IMR-90 (cell line): Measurements from ENCODE around the gene MLLT3. TPM values are rescaled to one million over a fixed set of nuclear protein-coding genes. Genes with fewer than 3 reads are reported as not detected.

Experiments used
- ATAC-seq: fragments of 200-7000 bp; cut with Tn5 transposase; 2 replicates; pipeline ENCODE4 v1.9.1; 2020; ENCODE audit warnings: low read depth, mild to moderate bottlenecking, moderate library complexity
- BruUV-seq: library from RNA; stranded (reverse); fragments of 400-500 nt; replicated peaks from 2 replicates; lab custom pipeline; 2021; lab: Mats Ljungman, UMichigan
- CTCF ChIA-PET: fragments of 300-600 bp; formaldehyde crosslinking; extraction: SDS; loops from one replicate; lab custom pipeline; 2021; ENCODE audit warnings: antibody characterized with exemption; lab: Yijun Ruan, JAX
- POLR2A ChIA-PET: fragments of 300-600 bp; sonication (Branson Sonifier 250); formaldehyde crosslinking; loops from one replicate; lab custom pipeline; 2022; ENCODE audit warnings: antibody characterized with exemption; ENCODE audit not compliant: unreplicated experiment; lab: Charles Lee
- DNase-seq: peaks from one replicate; pipeline ENCODE4 v3.0.0; 2013
- H2AFZ ChIP-seq: replicated peaks from 2 replicates; pipeline ENCODE3; 2013; ENCODE audit warnings: low read length, mild to moderate bottlenecking; ENCODE audit not compliant: poor library complexity
- H2AK5ac ChIP-seq: 2 replicates; pipeline ENCODE4 v1.6.1; 2013; ENCODE audit warnings: low read depth, low read length, inconsistent platforms
- H2AK9ac ChIP-seq: replicated peaks from 2 replicates; pipeline ENCODE3; 2013; ENCODE audit warnings: mild to moderate bottlenecking, low read depth, low read length, moderate library complexity; ENCODE audit not compliant: poor library complexity
- H2BK120ac ChIP-seq: 2 replicates; pipeline ENCODE4 v1.6.1; 2013; ENCODE audit warnings: low read depth, low read length, inconsistent platforms
- H2BK15ac ChIP-seq: 3 replicates; pipeline ENCODE4 v1.6.1; 2013; ENCODE audit warnings: low read depth, low read length, inconsistent platforms
- H2BK20ac ChIP-seq: 2 replicates; pipeline ENCODE4 v1.6.1; 2013; ENCODE audit warnings: low read depth, mild to moderate bottlenecking, inconsistent platforms, low read length, moderate library complexity
- H2BK5ac ChIP-seq: 2 replicates; pipeline ENCODE4 v1.6.1; 2013; ENCODE audit warnings: mild to moderate bottlenecking, low read depth, low read length, inconsistent platforms; ENCODE audit not compliant: poor library complexity, severe bottlenecking
- H3K14ac ChIP-seq: replicated peaks from 2 replicates; pipeline ENCODE4 v1.6.1; 2013; ENCODE audit warnings: low read depth, low read length, inconsistent platforms
- H3K18ac ChIP-seq: 2 replicates; pipeline ENCODE4 v1.6.1; 2013; ENCODE audit warnings: low read depth, low read length, control low read depth
- H3K23ac ChIP-seq: 2 replicates; pipeline ENCODE4 v1.6.1; 2013; ENCODE audit warnings: low read depth, low read length, inconsistent platforms
- H3K27ac ChIP-seq: 2 replicates; pipeline ENCODE4 v1.5.1; 2013; ENCODE audit warnings: mild to moderate bottlenecking, control low read depth, low read length; ENCODE audit not compliant: insufficient read depth
- H3K27me3 ChIP-seq: 2 replicates; pipeline ENCODE4 v1.6.1; 2013; ENCODE audit warnings: low read length; ENCODE audit not compliant: control insufficient read depth, insufficient read depth
- H3K36me3 ChIP-seq: 2 replicates; pipeline ENCODE4 v1.6.1; 2013; ENCODE audit warnings: low read length, mixed read lengths; ENCODE audit not compliant: control insufficient read depth, insufficient read depth
- H3K4ac ChIP-seq: 2 replicates; pipeline ENCODE4 v1.6.1; 2013; ENCODE audit warnings: low read depth, low read length, inconsistent platforms
- H3K4me1 ChIP-seq: 2 replicates; pipeline ENCODE4 v1.6.1; 2013; ENCODE audit warnings: low read length, mixed read lengths; ENCODE audit not compliant: control insufficient read depth, insufficient read depth
- H3K4me2 ChIP-seq: 2 replicates; pipeline ENCODE4 v1.6.1; 2013; ENCODE audit warnings: low read depth, mild to moderate bottlenecking, control low read depth, low read length, moderate library complexity
- H3K4me3 ChIP-seq: 2 replicates; pipeline ENCODE4 v1.5.1; 2013; ENCODE audit warnings: low read depth, mild to moderate bottlenecking, control low read depth, low read length, moderate library complexity; ENCODE audit not compliant: insufficient read depth
- H3K56ac ChIP-seq: 2 replicates; pipeline ENCODE4 v1.6.1; 2013; ENCODE audit warnings: low read length, inconsistent platforms; ENCODE audit not compliant: insufficient read depth; ENCODE audit errors: extremely low read depth
- H3K79me1 ChIP-seq, 2 experiments: 2 replicates each; pipeline ENCODE4 v1.6.1; 2013; ENCODE audit warnings: low read length in 2 of 2, inconsistent platforms in 1 of 2, low read depth in 1 of 2
- H3K9ac ChIP-seq: 2 replicates; pipeline ENCODE4 v1.6.1; 2013; ENCODE audit warnings: low read depth, low read length, control low read depth
- H3K9me1 ChIP-seq: 2 replicates; pipeline ENCODE4 v1.6.1; 2013; ENCODE audit warnings: low read length, inconsistent platforms; ENCODE audit not compliant: insufficient read depth
- H3K9me3 ChIP-seq: 2 replicates; pipeline ENCODE4 v1.6.1; 2013; ENCODE audit warnings: low read length; ENCODE audit not compliant: control insufficient read depth, insufficient read depth
- H4K20me1 ChIP-seq: 2 replicates; pipeline ENCODE4 v1.6.1; 2013; ENCODE audit warnings: low read length, inconsistent platforms; ENCODE audit not compliant: insufficient read depth
- H4K5ac ChIP-seq: 2 replicates; pipeline ENCODE4 v1.6.1; 2013; ENCODE audit warnings: mild to moderate bottlenecking, low read depth, low read length, control low read depth
- H4K8ac ChIP-seq, 2 experiments: 2 replicates each; pipeline ENCODE4 v1.6.1; 2013; ENCODE audit warnings: low read depth in 2 of 2, low read length in 2 of 2, control low read depth in 1 of 2, inconsistent platforms in 1 of 2
- H4K91ac ChIP-seq: 2 replicates; pipeline ENCODE4 v1.6.1; 2013; ENCODE audit warnings: low read depth, low read length, inconsistent platforms; ENCODE audit not compliant: insufficient read depth
- BHLHE40 ChIP-seq: fragments of 150-350 bp; IDR thresholded peaks from 2 replicates; pipeline ENCODE4 v1.6.1; 2016; ENCODE audit warnings: mild to moderate bottlenecking, low read depth, low read length
- CHD1 ChIP-seq: IDR thresholded peaks from 2 replicates; pipeline ENCODE4 v1.6.1; 2012; ENCODE audit warnings: low read depth, low read length, improper control_type of control experiment
- ELK1 ChIP-seq: fragments of 150-350 bp; IDR thresholded peaks from 2 replicates; pipeline ENCODE4 v1.6.1; 2016; ENCODE audit warnings: low read depth, mild to moderate bottlenecking, low read length, moderate library complexity, borderline replicate concordance
- MAFK ChIP-seq: IDR thresholded peaks from 2 replicates; pipeline ENCODE4 v1.6.1; 2012; ENCODE audit warnings: low read depth, low read length, improper control_type of control experiment
- MAZ ChIP-seq: IDR thresholded peaks from 2 replicates; pipeline ENCODE4 v1.6.1; 2012; ENCODE audit warnings: low read depth, mild to moderate bottlenecking, low read length, improper control_type of control experiment, moderate library complexity, borderline replicate concordance
- NFE2L2 ChIP-seq: fragments of 150-350 bp; IDR thresholded peaks from 2 replicates; pipeline ENCODE4 v1.6.1; 2016; ENCODE audit warnings: low read depth, mild to moderate bottlenecking, low read length
- RAD21 ChIP-seq: IDR thresholded peaks from 2 replicates; pipeline ENCODE4 v1.6.1; 2012; ENCODE audit warnings: low read length, improper control_type of control experiment
- RFX5 ChIP-seq: IDR thresholded peaks from 2 replicates; pipeline ENCODE4 v1.8.0; 2012; ENCODE audit warnings: low read depth, mild to moderate bottlenecking, low read length, moderate library complexity
- WGBS, 2 experiments: methylation state at CpG; one replicate each; pipeline versions ENCODE4 v1.1.5 to v1.1.7; 2013; ENCODE audit warnings: missing lambda C conversion rate in 2 of 2; ENCODE audit not compliant: insufficient read length in 1 of 2; ENCODE audit errors: extremely low coverage in 2 of 2; 5-methylcytosine and 5-hydroxymethylcytosine counted together
- dilution Hi-C: fragments of 300-500 bp; cut with HindIII; formaldehyde crosslinking; loops from one replicate; pipeline ENCODE4 v1.14.3; 2018; ENCODE audit warnings: low sequenced_read_pairs; ENCODE audit not compliant: unreplicated experiment
- in situ Hi-C: fragments of 300-500 bp; cut with MboI; formaldehyde crosslinking; loops from 3 replicates; pipeline ENCODE4 v1.14.3; 2019; ENCODE audit warnings: low sequenced_read_pairs, inconsistent platforms, mixed read lengths
- intact Hi-C: fragments of 100-400 bp; cut with micrococcal nuclease; formaldehyde crosslinking; loops from 2 replicates; pipeline ENCODE4 v1.10.0; 2022
- polyA plus RNA-seq, 3 experiments: library from polyadenylated mRNA; depleted of rRNA; stranded (reverse); fragments of >200 nt; gene quantifications; 2 replicates each; pipeline ENCODE4 v1.2.3, GENCODE V29; 2012; ENCODE audit warnings: low replicate concordance in 1 of 3
- total RNA-seq: library from RNA; depleted of rRNA; stranded (reverse); fragments of >200 nt; gene quantifications from 2 replicates; pipeline ENCODE4 v1.2.3, GENCODE V29; 2012
- TF ChIP-seq, protein P1 (sequence below): fragments of 150-350 bp; IDR thresholded peaks from 2 replicates; pipeline ENCODE4 v1.6.1; 2017; ENCODE audit warnings: mild to moderate bottlenecking, antibody characterized with exemption, low read length, low read depth
- TF ChIP-seq, protein P2 (sequence below): conservative IDR thresholded peaks from 2 replicates; pipeline ENCODE4 v1.5.1; 2012; ENCODE audit warnings: mild to moderate bottlenecking, low read depth, low read length, improper control_type of control experiment

The MLLT3 gene
- total and polyA plus RNA-seq, 2 of the 4 experiments (the other 2 are of a cell fraction): 10.4 to 21.1 TPM

- no CpG with 5 or more reads among the region's 1 CpG for WGBS, 2 experiments
- BruUV-seq: no TSS peak
Measured at GRCh38 chr9:20353524-20353923, 268.8 kb downstream of the MLLT3 start.

More at GRCh38 chr9:20353524-20353923, 268.8 kb downstream of the MLLT3 start:
- H2BK120ac ChIP-seq: peak overlapping the region; percentile 72
- H4K5ac ChIP-seq: peak overlapping the region; percentile 26; the same call in 1 of the 2 replicates
- CTCF ChIA-PET: interaction anchor here (0.6 kb wide), 1 partner anchor 407 kb away, joined by 3 read pairs; no protein-coding TSS in a partner anchor
- dilution Hi-C loops: loop anchor here (25.0 kb wide), 1 partner anchor 584 kb away; no protein-coding TSS in a partner anchor
- no peaks in the 10 kb centered on the region for H3K27me3 ChIP-seq
- peaks cover 21% of the 10 kb centered on the region for H3K4me1 ChIP-seq
- peak overlapping the region; percentile 78 for H4K91ac ChIP-seq
- H3K27ac ChIP-seq: peak overlapping the region; percentile 18; the same call in 1 of the 2 replicates
- H3K4me3 ChIP-seq: no peak overlapping the region
- H3K9me1 ChIP-seq: peaks cover 12% of the 10 kb centered on the region
- peak overlapping the region; percentile 33; the same call in 1 of the 3 replicates for H2BK15ac ChIP-seq
- POLR2A ChIA-PET: no interaction called here
- H3K14ac ChIP-seq: peak overlapping the region; percentile 86
- ATAC-seq (no peak), DNase-seq (no peak)
- peak overlapping the region; percentile 52; the same call in 1 of the 2 replicates for H2AK5ac ChIP-seq
- peak overlapping the region; percentile 88 for H3K18ac ChIP-seq
- H3K4ac ChIP-seq: peak overlapping the region; percentile 76; the same call in 1 of the 2 replicates
- H3K9me3 ChIP-seq: no peaks in the 10 kb centered on the region
- peak overlapping the region; percentile 15 to 80; a peak in 3 of 4 replicates for H4K8ac ChIP-seq
- 0 out of 2 replicates have a peak overlapping the region, but pooled peaks have one; percentile 4 for H3K23ac ChIP-seq
- H3K9ac ChIP-seq: no peak overlapping the region
- H2AFZ ChIP-seq: no peak overlapping the region
- peaks cover 0 to 6% of the 10 kb centered on the region in 2 experiments; a peak in 1 of 4 replicates for H3K79me1 ChIP-seq
- intact Hi-C loops: no loop called here
- no peak for TF ChIP-seq ELK1
- no peak for TF ChIP-seq BHLHE40
- TF ChIP-seq RAD21: no peak
- no peak for TF ChIP-seq MAZ
- TF ChIP-seq, protein P1, sequence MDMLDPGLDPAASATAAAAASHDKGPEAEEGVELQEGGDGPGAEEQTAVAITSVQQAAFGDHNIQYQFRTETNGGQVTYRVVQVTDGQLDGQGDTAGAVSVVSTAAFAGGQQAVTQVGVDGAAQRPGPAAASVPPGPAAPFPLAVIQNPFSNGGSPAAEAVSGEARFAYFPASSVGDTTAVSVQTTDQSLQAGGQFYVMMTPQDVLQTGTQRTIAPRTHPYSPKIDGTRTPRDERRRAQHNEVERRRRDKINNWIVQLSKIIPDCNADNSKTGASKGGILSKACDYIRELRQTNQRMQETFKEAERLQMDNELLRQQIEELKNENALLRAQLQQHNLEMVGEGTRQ: no peak
- no peak for TF ChIP-seq NFE2L2
- TF ChIP-seq MAFK: no peak
- TF ChIP-seq CHD1: no peak
- no peak for TF ChIP-seq RFX5
- TF ChIP-seq, protein P2, sequence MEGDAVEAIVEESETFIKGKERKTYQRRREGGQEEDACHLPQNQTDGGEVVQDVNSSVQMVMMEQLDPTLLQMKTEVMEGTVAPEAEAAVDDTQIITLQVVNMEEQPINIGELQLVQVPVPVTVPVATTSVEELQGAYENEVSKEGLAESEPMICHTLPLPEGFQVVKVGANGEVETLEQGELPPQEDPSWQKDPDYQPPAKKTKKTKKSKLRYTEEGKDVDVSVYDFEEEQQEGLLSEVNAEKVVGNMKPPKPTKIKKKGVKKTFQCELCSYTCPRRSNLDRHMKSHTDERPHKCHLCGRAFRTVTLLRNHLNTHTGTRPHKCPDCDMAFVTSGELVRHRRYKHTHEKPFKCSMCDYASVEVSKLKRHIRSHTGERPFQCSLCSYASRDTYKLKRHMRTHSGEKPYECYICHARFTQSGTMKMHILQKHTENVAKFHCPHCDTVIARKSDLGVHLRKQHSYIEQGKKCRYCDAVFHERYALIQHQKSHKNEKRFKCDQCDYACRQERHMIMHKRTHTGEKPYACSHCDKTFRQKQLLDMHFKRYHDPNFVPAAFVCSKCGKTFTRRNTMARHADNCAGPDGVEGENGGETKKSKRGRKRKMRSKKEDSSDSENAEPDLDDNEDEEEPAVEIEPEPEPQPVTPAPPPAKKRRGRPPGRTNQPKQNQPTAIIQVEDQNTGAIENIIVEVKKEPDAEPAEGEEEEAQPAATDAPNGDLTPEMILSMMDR: no peak
- H2BK5ac ChIP-seq: peak overlapping the region; percentile 41
- peak overlapping the region; percentile 37; the same call in 1 of the 2 replicates for H3K4me2 ChIP-seq
- H3K56ac ChIP-seq: no peak overlapping the region
- peaks cover 3% of the 10 kb centered on the region for H3K36me3 ChIP-seq
- peak overlapping the region; percentile 41 for H2BK20ac ChIP-seq
- no peaks in the 10 kb centered on the region for H4K20me1 ChIP-seq
- in situ Hi-C loops: loop anchor here (10.0 kb wide), 3 partner anchors 429 to 761 kb away; no protein-coding TSS in a partner anchor
- H2AK9ac ChIP-seq: no peak overlapping the region
